Right ventricle myocardium inferior (tissue), 1 donor: ENCODE measurements around the gene HMG20A. TPM values are rescaled to one million over a fixed set of nuclear protein-coding genes. Genes with fewer than 3 reads are reported as not detected.

Experiments used
- ATAC-seq: fragments of 200-7000 bp; cut with Tn5 transposase; one replicate; pipeline ENCODE4 v1.9.1; 2020; ENCODE audit warnings: mild to moderate bottlenecking, moderate library complexity
- DNase-seq: peaks from one replicate; pipeline ENCODE4 v3.0.0; 2021; ENCODE audit errors: missing footprints
- intact Hi-C: fragments of 100-400 bp; cut with DNase I; formaldehyde crosslinking; loops from one replicate; pipeline ENCODE4 v1.11.0; 2022
- total RNA-seq: library from RNA; stranded (reverse); fragmentation: NEBNext Ultra II Directional; extraction: Animal tissue kit (Norgen Biotek cat#: 25700); gene quantifications from one replicate; pipeline ENCODE4 v1.2.1, GENCODE V29; 2021
- donor health status: DM: no; HTN: yes; CAD: no; lungs with severe emphysema.

HMG20A gene
- total RNA-seq, 1 donor from 2014 or later = 30.1 TPM

DNA sequence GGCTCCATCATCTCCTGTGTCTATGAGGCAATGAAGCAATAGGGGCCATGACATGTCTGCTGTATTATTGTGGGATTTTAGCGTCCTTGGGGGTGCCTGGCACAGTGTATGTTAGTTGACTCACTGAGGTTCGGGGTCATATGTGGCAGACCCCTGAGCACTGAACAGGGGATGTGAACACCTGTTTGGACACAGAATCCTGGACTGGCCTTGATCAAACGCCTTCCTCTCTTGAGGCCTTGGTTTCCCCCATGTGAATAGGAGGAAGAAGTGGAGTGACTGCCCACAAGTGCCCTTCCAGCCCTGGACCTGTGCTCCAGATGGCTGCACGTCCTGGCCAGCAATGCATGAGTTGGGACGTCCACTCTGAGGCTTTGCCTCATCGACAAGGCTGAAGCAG, 84.2 kb downstream of the HMG20A start:
- no peak for ATAC-seq
- DNase-seq = no peak
- intact Hi-C loops = no loop called here

DNA sequence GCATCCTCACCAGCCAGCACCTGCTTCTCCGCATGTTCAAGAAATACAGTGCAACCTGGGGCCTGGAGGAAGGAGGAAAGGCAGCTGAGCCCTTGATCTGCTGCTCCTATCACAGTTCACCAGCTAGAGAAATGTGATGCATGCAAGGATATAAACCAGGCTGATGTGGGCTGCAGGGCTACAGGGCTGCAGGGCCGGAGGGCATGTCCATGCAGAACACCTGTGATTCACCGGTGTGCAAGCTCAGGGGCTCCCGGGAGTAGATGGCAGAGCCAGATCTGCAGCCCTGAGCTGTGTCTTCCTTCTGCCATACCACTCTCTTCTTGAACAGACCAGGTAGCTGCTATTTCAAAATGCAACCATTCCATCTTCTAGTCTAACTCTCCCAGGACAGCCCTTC, 84.9 kb downstream of the HMG20A start:
- no peak for ATAC-seq
- intact Hi-C loops = no loop called here
- DNase-seq = no peak

DNA sequence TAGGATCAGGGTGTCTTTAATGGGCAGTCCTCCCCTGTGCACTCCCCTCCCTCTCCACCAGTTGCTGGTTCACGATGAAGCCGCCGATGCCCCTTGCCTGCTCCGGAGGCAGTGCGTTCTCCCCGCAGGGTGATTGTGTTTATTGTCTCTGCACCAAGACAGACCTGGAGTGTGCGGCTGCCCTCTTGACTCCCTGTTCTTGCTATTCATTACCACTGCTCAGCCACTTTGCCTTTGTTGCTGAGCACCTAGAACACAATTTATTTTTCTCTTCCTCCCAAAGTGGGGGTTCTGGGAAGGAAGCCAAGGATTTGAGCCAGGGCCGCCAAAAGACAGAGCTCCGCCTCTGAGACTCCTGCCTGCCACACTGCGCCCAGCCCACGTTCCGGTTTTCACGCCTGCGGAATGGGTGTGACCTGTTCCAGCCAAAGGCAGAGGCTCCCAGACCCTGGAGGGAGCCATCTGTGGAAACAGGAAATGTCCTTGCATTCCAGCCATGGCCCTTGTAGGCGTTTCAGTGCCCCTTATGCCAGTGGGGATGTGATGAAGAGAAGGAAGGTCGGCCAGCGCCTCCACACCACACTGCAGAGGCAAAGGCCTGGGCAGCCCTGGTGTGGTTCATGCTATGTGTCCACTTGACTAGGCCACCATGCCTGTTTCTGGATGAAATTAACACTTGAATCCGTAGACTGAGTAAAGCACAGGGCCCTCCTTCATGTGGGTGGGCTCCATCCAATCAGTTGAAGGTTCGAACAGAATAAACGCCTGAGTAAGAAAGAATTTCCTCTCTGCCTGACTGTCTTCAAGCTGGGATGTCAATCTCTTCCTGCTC, 85.8 kb downstream of the HMG20A start:
- DNase-seq (peak; percentile 79), ATAC-seq (peak; percentile 71)
- intact Hi-C loops = no loop called here

DNA sequence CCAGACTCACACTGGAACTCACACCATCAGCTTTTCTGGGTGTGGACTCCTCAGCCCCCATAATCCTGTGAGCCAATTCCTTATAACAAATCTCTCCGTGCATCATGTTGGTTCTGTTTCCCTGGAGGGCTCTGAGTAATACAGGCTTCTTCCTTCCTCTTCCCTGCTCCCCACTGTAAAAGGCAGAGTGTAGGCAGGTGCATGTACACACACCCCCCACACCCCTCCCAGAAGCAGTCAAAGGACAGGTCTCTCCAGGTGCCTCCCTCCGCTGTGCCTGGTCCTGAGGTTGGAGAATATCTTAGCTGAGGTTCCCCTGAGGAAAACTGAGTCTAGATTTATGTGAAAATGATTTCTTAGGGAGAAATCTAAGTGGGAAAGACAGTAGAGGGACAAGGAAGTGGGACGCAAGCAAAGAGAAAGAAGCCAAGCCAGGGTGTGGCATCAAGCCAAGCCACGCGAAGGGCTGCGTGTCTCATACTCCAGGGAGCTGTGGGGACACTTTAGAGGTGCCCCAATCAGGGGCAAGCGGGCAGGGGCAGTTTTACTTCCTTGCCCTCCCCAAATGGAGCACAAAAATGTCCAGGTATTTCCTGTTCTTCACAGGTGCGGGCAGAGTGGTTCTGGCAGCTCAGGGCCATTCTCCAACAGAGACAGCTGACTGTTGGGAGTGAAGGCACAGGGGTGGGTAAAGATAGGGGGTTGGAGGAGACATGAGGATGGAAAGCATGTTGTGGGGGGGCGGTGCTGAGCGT, 86.6 kb downstream of the HMG20A start:
- intact Hi-C loops = no loop called here
- ATAC-seq (peak; percentile 40), DNase-seq (peak; percentile 82)

DNA sequence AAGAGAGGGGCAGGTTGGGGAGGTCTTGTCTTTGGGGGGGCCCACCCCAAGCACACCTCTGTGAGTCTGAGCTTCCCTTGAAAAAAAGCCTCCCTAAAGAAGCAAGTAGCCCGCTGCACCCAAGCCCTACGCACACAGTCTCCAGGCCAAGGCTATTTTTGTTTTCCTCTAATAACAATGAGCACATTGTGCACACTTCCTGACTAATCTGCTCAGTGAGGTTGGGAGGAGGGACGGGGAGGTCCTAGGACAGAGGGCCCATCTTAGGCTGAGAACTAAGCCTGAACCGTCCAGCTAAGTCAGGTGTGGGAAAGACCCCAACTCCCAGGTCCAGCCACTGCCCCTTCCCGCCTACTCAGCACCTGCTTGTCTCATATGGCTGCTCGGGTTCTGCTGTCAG, 87.2 kb downstream of the HMG20A start:
- intact Hi-C loops = no loop called here
- ATAC-seq (peak; percentile 94), DNase-seq (peak; percentile 77)

DNA sequence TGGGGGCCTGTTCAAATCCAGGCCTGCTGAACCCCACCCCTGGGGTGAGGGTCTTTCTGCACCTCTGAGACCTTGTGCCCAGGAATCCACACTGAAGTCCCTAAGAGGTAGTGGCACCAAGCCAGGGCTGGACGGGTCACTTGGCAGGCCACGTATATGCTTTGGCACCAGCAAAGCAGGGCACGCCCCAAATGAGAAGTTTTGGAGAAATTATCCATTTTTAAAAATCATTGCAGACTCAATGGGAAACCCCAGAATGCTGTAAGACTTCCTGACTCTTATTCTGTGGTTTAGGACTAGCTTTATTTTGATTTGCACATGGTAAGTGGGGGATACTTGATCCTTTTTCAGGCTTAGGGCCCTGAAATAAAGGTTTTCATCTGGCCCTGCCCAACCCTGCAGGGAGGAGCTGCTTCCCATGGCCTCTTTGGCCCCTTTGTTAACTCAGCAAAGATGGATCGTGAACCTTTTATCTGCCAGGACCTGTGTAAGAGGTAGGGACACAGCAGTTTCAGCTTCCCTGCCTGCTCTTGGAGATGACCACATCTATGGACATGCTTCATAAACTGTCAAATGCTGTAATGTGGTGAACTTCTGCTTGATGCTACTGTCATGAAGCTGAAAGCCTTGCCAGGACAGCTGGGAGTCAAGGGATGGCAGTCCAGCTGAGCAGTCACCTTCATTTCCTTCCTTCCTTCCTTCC, 88.0 kb downstream of the HMG20A start:
- no peak for DNase-seq
- ATAC-seq = peak; percentile 3
- intact Hi-C loops = no loop called here

DNA sequence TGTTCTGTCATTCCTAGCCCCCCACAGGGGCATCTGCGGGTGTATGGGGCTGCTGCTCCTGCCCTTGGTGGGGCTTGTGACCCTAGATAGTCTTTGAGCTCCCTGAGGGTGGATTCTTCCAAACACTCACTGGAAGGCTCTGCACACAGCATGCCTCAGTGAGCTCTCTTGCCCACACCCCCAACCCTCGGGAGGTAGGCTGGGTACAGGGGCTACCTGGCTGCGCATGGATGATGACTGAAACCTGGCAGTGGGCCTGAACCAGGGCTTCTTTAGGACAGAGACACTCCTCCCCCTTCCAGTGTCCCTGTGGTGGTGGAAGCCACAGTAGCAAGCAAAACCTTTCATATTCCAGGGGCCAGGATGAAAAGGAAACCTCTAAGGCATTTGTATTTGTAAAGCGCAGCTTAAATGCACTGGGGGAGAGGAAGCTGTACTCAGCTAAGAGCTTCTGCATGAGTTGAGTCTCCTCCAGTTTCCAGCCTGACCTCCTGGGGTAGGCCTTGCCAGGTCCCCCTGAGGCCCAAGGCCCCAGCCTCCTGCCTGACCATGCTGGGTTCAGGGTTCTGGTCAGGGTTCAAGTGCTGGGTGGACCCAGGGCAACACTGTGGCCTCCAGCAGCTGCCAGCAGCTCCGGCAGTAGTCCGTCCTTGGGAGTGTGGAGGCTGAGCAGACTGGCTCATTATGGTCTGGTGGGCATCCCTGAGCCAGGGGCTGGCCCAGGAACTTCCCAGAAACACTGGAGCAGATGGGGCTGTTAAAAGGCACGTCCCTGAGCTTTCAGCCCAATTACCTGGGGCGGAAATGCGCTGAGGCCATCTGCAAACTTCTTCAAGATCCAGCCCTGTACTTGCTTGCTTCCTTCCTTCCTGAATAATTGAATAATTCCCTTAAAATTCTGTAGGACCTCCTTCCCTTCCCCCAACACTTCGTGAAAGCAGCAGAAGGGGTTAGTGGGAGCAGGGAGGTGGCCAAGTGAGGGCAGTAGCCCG, 89.7 kb downstream of the HMG20A start:
- no peak for ATAC-seq
- DNase-seq = no peak
- intact Hi-C loops = no loop called here

DNA sequence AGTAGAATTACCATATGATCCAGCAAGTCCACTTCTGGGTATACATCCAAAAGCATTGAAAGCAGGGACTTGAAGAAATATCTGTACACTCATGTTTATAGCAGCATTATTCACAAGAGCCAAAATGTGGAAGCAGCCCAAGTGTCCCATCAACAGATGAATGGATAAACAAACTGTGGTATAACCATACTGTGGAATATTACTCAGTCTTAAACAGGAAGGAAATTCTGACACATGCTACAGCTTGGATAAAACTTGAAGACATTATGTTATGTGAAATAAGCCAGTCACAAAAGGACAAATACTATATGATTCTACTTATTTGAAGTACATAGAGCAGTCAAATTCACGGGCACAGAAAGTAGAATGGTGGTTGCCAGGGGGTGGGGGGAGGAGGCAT, 91.2 kb downstream of the HMG20A start:
- intact Hi-C loops = no loop called here
- DNase-seq (no peak), ATAC-seq (no peak)

DNA sequence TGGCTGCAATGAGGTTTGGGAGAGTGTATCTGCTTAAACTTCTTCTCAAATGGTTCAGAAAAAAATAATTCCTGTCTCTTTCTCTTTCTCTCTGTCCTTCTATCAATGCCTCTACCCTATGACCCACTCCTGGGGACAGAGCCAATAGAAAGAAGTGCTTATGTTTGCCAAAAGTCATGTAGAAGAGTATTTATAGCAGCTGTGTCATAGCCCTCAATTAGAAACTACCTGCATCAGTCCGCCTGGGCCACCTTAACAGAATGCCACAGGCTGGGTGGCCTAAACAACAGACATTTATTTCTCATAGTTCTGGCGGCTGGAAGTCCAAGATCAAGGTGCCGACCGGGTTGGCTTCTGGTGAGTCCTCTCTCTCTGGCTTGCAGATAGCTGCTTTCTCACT, 92.5 kb downstream of the HMG20A start:
- intact Hi-C loops = no loop called here
- DNase-seq (no peak), ATAC-seq (peak; percentile 72)

DNA sequence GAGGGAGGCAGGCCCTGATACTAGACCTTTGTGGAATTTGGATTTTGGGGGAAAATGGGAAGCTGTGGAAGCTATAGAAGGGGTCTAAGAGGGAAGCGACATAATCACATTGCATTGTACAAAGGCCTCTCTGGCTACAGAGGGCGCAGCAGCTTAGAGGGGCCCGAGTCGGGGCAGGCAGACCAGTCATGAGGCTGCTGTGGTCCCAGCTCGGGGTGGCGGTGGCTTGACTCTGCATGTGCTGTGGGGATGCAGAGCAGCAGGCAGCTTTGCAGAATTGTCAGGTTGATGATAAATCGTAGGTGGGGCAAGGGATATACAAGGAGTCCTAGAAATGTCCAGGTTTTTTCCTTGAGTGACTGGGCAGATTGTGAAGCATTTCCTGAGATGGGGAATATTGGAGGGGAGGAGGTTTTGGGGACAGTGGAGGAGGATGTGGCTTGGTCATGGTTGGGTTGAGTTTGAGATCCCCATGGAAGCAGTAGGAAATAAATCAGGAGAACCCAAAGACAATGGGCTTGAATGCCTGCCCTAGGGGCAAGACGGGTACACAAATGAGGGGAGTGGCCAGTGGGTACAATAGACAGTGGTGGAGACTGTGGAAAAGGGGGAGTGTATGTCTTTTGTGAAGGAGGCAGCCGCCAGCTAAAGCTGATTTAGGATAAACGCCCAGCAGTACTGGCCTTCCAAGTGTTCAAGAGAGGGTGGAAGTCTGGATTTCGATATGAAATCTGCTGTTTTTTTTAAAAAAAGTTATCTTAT, 94.1 kb downstream of the HMG20A start:
- intact Hi-C loops = no loop called here

DNA sequence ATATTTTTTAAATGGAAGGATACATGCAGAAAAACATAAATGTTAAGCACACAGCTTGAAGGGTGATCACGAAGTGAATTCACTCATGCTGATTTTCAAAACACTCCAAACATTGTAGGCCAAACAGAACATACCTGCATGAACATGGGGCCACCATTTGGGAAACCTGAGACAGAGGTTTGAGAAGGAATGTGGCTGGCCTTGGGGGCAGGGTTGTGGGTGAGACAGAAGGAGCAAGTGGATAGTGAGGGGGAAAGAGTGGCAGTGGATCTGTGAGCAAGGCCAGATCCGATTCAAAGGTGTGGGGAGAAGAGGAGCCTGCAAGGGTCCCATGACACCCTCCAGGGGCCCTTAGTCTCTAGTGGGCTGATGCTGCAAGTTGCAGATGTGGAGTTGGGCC, 94.9 kb downstream of the HMG20A start:
- ATAC-seq = no peak

More for the DNA sequence above, 94.1 kb downstream of the HMG20A start:
- no peak for DNase-seq
- ATAC-seq = no peak

DNA sequence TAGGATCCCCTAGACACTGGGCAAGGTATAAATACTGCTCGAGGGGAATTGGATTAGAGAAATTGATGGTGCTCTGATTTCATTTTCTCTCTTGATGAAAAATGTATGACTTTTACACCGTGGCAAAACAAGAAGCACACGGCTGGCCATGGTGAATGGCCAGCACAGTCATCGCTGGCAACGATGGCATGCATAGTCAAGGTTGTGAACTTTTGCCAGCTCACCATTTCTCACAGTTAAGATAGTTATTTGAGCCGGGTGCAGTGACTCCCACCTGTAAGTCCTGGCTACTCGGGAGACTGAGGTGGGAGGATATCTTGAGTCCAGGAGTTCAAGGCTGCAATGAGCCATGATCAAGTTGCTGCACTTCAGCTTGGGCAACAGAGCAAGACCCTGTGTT, 95.4 kb downstream of the HMG20A start:
- intact Hi-C loops = no loop called here
- ATAC-seq (no peak), DNase-seq (no peak)

More for the DNA sequence above, 94.9 kb downstream of the HMG20A start:
- DNase-seq = no peak
- intact Hi-C loops = no loop called here

DNA sequence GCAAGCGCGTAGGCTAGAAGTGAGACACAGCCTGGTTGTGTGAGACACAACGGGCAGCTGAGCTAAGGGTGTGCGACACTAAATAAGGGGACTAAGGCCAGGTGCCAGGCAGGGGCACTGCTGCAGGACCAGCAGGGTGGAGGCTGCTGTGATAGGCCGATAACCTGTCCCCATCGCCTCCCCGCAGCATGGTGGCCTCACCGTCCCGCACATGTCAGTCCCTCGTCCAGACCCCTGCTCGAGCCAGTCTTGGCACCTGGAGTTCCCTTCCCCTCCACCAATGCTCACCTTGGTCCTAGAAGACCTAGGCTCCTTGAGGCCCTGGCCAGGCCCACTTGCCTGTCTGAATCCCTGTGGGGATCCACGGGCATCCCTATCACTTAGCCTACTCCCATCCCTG, 96.1 kb downstream of the HMG20A start:
- DNase-seq = no peak
- intact Hi-C loops = no loop called here
- no peak for ATAC-seq

DNA sequence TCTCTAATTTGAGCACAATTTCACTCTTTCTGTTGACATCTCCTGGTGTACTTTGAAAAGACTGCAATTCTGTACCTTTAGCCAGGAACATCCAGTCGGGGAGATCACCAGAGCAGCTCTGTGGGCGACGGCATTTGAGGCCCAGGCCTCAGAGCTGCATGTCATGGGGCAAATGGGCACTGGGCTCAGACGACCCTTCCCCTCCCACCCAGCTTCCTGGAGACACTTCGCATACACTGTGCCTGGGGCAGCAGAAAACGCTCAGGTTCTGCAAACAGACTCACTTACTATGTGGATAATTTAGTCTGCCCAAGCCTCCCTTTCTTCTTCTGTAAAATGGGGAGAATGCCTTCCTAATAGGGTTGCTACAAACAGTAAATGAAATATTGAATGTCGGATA, 96.9 kb downstream of the HMG20A start:
- no peak for DNase-seq
- intact Hi-C loops = no loop called here
- no peak for ATAC-seq

DNA sequence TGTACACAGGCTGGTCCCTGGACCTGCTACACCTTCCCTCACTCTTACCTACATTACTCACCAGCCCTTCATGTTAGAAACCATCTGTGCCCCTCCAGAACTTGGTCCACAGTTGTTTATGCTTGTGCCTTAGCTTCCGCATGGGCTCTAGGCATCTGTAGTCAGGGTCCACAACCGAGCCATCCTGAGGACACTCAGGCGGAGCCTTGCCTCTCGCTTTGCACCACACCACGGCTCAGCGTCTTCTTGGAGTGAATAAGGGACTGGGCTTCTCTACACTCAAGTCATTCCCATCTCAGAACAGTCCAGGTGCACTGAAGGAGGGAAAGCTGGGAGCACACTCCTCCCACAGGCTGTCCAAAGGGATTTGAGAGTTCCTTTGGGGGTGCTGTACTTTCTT, 97.8 kb downstream of the HMG20A start:
- intact Hi-C loops = no loop called here
- DNase-seq = no peak
- ATAC-seq = no peak

DNA sequence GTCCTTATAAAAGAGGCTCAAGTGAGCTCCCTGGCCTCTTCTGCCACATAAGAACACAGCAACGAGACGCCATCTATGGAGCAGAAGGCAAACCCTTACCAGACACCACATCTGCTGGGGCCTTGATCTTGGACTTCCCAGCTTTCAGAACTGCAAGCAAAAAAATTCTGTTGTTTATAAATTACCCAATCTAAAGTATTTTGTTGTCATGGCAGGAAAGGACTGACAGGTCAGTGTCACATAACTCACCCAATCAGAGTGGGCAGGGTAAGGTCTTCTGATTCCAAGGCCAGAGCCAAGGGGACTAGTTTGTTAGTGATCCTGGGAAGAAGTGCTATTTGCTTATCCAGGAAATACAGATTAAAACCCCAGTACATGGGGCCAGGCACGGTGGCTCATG, 98.9 kb downstream of the HMG20A start:
- ATAC-seq = no peak
- intact Hi-C loops = no loop called here
- no peak for DNase-seq

DNA sequence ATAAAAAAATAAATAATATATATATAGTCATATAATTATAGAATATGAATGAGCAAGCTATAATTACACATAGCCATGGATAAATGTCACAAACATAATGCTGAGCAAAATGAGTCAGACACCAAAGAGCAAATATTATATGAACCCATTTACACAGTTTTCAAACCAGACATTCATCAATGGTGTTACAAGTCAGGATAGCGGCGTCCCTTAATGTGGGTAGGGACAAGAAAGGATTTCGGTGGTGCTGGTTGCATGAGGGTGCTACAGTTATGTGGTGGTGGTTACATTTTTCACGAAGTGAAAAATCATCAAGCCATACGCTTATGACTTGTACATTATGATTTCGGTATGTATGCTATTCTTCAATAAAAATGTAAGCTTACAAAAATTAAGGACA, 100.5 kb downstream of the HMG20A start:
- DNase-seq (no peak), ATAC-seq (no peak)
- intact Hi-C loops = no loop called here

DNA sequence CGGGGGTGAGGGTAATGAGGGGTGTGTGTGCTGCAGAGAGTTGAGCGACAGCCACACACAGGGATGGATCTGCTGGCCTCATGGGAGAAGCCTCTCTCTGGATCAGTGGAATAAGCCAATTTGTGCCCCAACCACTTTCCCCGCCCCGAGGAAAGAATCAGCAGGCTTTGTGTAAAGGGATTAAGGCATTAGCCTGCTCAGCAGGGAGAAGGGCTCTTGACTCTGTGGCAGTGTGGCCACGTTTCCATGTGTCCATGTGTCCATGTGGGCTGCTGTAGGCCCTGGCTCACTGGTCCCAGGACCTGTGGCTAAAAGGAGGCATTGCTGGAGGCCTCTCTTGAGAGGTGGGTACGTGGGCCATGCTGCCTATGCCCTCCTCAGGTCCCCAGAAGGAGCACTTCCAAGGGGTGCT, 104.7 kb downstream of the HMG20A start:
- no peak for ATAC-seq
- intact Hi-C loops = no loop called here
- peak; percentile 20 for DNase-seq
